Measurements from ENCODE around the gene MUC22.
"Not testable (repeated sequence)": the region's sequence is repeated elsewhere in the genome, so short reads cannot be mapped to it uniquely, and the experiment has no call there.

Gene MUC22

GRCh38 chr6:31067028-31067427, 56.8 kb downstream of the MUC22 start:
- not testable (repeated sequence) for H3K4me3 ChIP-seq (ENCODE audit: low read length in 2 of 2); H4K91ac ChIP-seq (ENCODE audit: low read depth, low read length, poor library complexity); H2BK15ac ChIP-seq (ENCODE audit: low read length); H3K4me2 ChIP-seq (ENCODE audit: insufficient read depth, low read length, poor library complexity, severe bottlenecking); H4K8ac ChIP-seq (ENCODE audit: low read depth, low read length); H2BK120ac ChIP-seq (ENCODE audit: low read depth, low read length); H3K79me1 ChIP-seq (ENCODE audit: low read depth, low read length); H3K27me3 ChIP-seq (ENCODE audit: control insufficient read depth in 3 of 3, insufficient read depth in 3 of 3, low read depth in 1 of 3, low read length in 3 of 3); H3K14ac ChIP-seq (ENCODE audit: low read length); H3K9me3 ChIP-seq (replicated peaks in 1 of 2; ENCODE audit: control insufficient read depth in 2 of 2, insufficient read depth in 1 of 2, low read depth in 1 of 2, low read length in 2 of 2); H3K36me3 ChIP-seq (replicated peaks in 1 of 2; ENCODE audit: control insufficient read depth in 2 of 2, insufficient read depth in 2 of 2, low read length in 2 of 2); H2BK5ac ChIP-seq (ENCODE audit: low read length); H2AK5ac ChIP-seq (ENCODE audit: low read depth, low read length); H3K4ac ChIP-seq (ENCODE audit: low read length); H3K18ac ChIP-seq (ENCODE audit: low read length); DNase-seq (ENCODE audit: low spot score); H2AFZ ChIP-seq (ENCODE audit: low read length); H2BK12ac ChIP-seq (ENCODE audit: low read length); H3K23ac ChIP-seq (ENCODE audit: low read depth, low read length, poor library complexity); H3K9ac ChIP-seq (ENCODE audit: low read depth, low read length, poor library complexity); H3K27ac ChIP-seq (replicated peaks; ENCODE audit: low read length)
- H3K4me1 ChIP-seq (ENCODE audit: control insufficient read depth in 2 of 2, insufficient read depth in 1 of 2, low read depth in 1 of 2, low read length in 2 of 2): peaks cover 6 to 15% of the 10 kb centered on the region in 2 donors
- no CpG with 5 or more reads among the region's 32 CpGs for WGBS, 2 donors (ENCODE audit: extremely low coverage in 2 of 2, insufficient read length in 2 of 2, insufficient replicate concordance in 1 of 2)

GRCh38 chr6:31067891-31068668, 57.8 kb downstream of the MUC22 start:
- H4K8ac ChIP-seq (ENCODE audit: low read depth, low read length); DNase-seq (ENCODE audit: low spot score); H3K18ac ChIP-seq (ENCODE audit: low read length); H4K91ac ChIP-seq (ENCODE audit: low read depth, low read length, poor library complexity); H2BK15ac ChIP-seq (ENCODE audit: low read length); H3K36me3 ChIP-seq (replicated peaks in 1 of 2; ENCODE audit: control insufficient read depth in 2 of 2, insufficient read depth in 2 of 2, low read length in 2 of 2); H3K14ac ChIP-seq (ENCODE audit: low read length); H3K9ac ChIP-seq (ENCODE audit: low read depth, low read length, poor library complexity); H3K4me3 ChIP-seq (ENCODE audit: low read length in 2 of 2); H2BK120ac ChIP-seq (ENCODE audit: low read depth, low read length); H2BK12ac ChIP-seq (ENCODE audit: low read length); H2AFZ ChIP-seq (ENCODE audit: low read length); H3K27ac ChIP-seq (replicated peaks; ENCODE audit: low read length); H2BK5ac ChIP-seq (ENCODE audit: low read length); H3K27me3 ChIP-seq (ENCODE audit: control insufficient read depth in 3 of 3, insufficient read depth in 3 of 3, low read depth in 1 of 3, low read length in 3 of 3); H2AK5ac ChIP-seq (ENCODE audit: low read depth, low read length); H3K4ac ChIP-seq (ENCODE audit: low read length); H3K79me1 ChIP-seq (ENCODE audit: low read depth, low read length); H3K4me2 ChIP-seq (ENCODE audit: insufficient read depth, low read length, poor library complexity, severe bottlenecking); H3K9me3 ChIP-seq (replicated peaks in 1 of 2; ENCODE audit: control insufficient read depth in 2 of 2, insufficient read depth in 1 of 2, low read depth in 1 of 2, low read length in 2 of 2); H3K23ac ChIP-seq (ENCODE audit: low read depth, low read length, poor library complexity): not testable (repeated sequence)
- no CpG with 5 or more reads among the region's 11 CpGs for WGBS, 2 donors (ENCODE audit: extremely low coverage in 2 of 2, insufficient read length in 2 of 2, insufficient replicate concordance in 1 of 2)
- H3K4me1 ChIP-seq (ENCODE audit: control insufficient read depth in 2 of 2, insufficient read depth in 1 of 2, low read depth in 1 of 2, low read length in 2 of 2): peaks cover 6 to 15% of the 10 kb centered on the region in 2 donors

GRCh38 chr6:31068669-31069340, 58.5 kb downstream of the MUC22 start:
- Histone ChIP-seq H3K18ac (ENCODE audit: low read length) (no peak overlapping the region), H2BK120ac (ENCODE audit: low read depth, low read length) (no peak overlapping the region), H3K23ac (ENCODE audit: low read depth, low read length, poor library complexity) (no peak overlapping the region), H2AFZ (ENCODE audit: low read length) (no peak overlapping the region), H2BK5ac (ENCODE audit: low read length) (no peak overlapping the region), H3K27me3 (ENCODE audit: control insufficient read depth in 3 of 3, insufficient read depth in 3 of 3, low read depth in 1 of 3, low read length in 3 of 3) (no peaks in the 10 kb centered on the region), H3K4me2 (ENCODE audit: insufficient read depth, low read length, poor library complexity, severe bottlenecking) (no peak overlapping the region), H4K8ac (ENCODE audit: low read depth, low read length) (no peak overlapping the region), H3K4me1 (ENCODE audit: control insufficient read depth in 2 of 2, insufficient read depth in 1 of 2, low read depth in 1 of 2, low read length in 2 of 2) (peaks cover 6 to 15% of the 10 kb centered on the region in 2 donors), H2BK15ac (ENCODE audit: low read length) (no peak overlapping the region), H3K27ac (replicated peaks; ENCODE audit: low read length) (no peak overlapping the region), H3K9me3 (replicated peaks in 1 of 2; ENCODE audit: control insufficient read depth in 2 of 2, insufficient read depth in 1 of 2, low read depth in 1 of 2, low read length in 2 of 2) (no peaks in the 10 kb centered on the region), H2AK5ac (ENCODE audit: low read depth, low read length) (no peak overlapping the region), H4K91ac (ENCODE audit: low read depth, low read length, poor library complexity) (no peak overlapping the region), H2BK12ac (ENCODE audit: low read length) (no peak overlapping the region), H3K9ac (ENCODE audit: low read depth, low read length, poor library complexity) (no peak overlapping the region), H3K14ac (ENCODE audit: low read length) (no peak overlapping the region), H3K36me3 (replicated peaks in 1 of 2; ENCODE audit: control insufficient read depth in 2 of 2, insufficient read depth in 2 of 2, low read length in 2 of 2) (no peaks in the 10 kb centered on the region), H3K79me1 (ENCODE audit: low read depth, low read length) (no peaks in the 10 kb centered on the region), H3K4ac (ENCODE audit: low read length) (no peak overlapping the region), H3K4me3 (ENCODE audit: low read length in 2 of 2) (no peak overlapping the region)
- peak; percentile 81 for DNase-seq (ENCODE audit: low spot score)
- WGBS, 2 donors (ENCODE audit: extremely low coverage in 2 of 2, insufficient read length in 2 of 2, insufficient replicate concordance in 1 of 2): no CpG with 5 or more reads among the region's 13 CpGs

- no peak overlapping the region for H4K8ac ChIP-seq (ENCODE audit: low read depth, low read length)
- H2BK120ac ChIP-seq (ENCODE audit: low read depth, low read length): no peak overlapping the region
- H3K14ac ChIP-seq (ENCODE audit: low read length): no peak overlapping the region
- no peak overlapping the region for H3K4ac ChIP-seq (ENCODE audit: low read length)
- peak; percentile 59 for DNase-seq (ENCODE audit: low spot score)
- H2AK5ac ChIP-seq (ENCODE audit: low read depth, low read length): no peak overlapping the region
- H2BK5ac ChIP-seq (ENCODE audit: low read length): no peak overlapping the region
- peak overlapping the region; percentile 68 for H3K18ac ChIP-seq (ENCODE audit: low read length)
- peak overlapping the region; percentile 32 for H2AFZ ChIP-seq (ENCODE audit: low read length)
- H3K9me3 ChIP-seq (replicated peaks in 1 of 2; ENCODE audit: control insufficient read depth in 2 of 2, insufficient read depth in 1 of 2, low read depth in 1 of 2, low read length in 2 of 2): no peaks in the 10 kb centered on the region
- WGBS, 2 donors (ENCODE audit: extremely low coverage in 2 of 2, insufficient read length in 2 of 2, insufficient replicate concordance in 1 of 2): no CpG with 5 or more reads among the region's 6 CpGs
- H3K4me3 ChIP-seq (ENCODE audit: low read length in 2 of 2): no peak overlapping the region
- no peaks in the 10 kb centered on the region for H3K36me3 ChIP-seq (replicated peaks in 1 of 2; ENCODE audit: control insufficient read depth in 2 of 2, insufficient read depth in 2 of 2, low read length in 2 of 2)
- H3K79me1 ChIP-seq (ENCODE audit: low read depth, low read length): no peaks in the 10 kb centered on the region
- H3K4me2 ChIP-seq (ENCODE audit: insufficient read depth, low read length, poor library complexity, severe bottlenecking): no peak overlapping the region
- no peaks in the 10 kb centered on the region for H3K27me3 ChIP-seq (ENCODE audit: control insufficient read depth in 3 of 3, insufficient read depth in 3 of 3, low read depth in 1 of 3, low read length in 3 of 3)
- no peak overlapping the region for H2BK12ac ChIP-seq (ENCODE audit: low read length)
- H2BK15ac ChIP-seq (ENCODE audit: low read length): no peak overlapping the region
- H3K9ac ChIP-seq (ENCODE audit: low read depth, low read length, poor library complexity): no peak overlapping the region
- H3K23ac ChIP-seq (ENCODE audit: low read depth, low read length, poor library complexity): no peak overlapping the region
- peaks cover 6 to 15% of the 10 kb centered on the region in 2 donors for H3K4me1 ChIP-seq (ENCODE audit: control insufficient read depth in 2 of 2, insufficient read depth in 1 of 2, low read depth in 1 of 2, low read length in 2 of 2)
- no peak overlapping the region for H4K91ac ChIP-seq (ENCODE audit: low read depth, low read length, poor library complexity)
- no peak overlapping the region for H3K27ac ChIP-seq (replicated peaks; ENCODE audit: low read length)
These were observed 60.5 kb downstream of the MUC22 start for GRCh38 chr6:31070711-31071197.
